ENCODE measurements around the gene ZNF84.

DNA sequence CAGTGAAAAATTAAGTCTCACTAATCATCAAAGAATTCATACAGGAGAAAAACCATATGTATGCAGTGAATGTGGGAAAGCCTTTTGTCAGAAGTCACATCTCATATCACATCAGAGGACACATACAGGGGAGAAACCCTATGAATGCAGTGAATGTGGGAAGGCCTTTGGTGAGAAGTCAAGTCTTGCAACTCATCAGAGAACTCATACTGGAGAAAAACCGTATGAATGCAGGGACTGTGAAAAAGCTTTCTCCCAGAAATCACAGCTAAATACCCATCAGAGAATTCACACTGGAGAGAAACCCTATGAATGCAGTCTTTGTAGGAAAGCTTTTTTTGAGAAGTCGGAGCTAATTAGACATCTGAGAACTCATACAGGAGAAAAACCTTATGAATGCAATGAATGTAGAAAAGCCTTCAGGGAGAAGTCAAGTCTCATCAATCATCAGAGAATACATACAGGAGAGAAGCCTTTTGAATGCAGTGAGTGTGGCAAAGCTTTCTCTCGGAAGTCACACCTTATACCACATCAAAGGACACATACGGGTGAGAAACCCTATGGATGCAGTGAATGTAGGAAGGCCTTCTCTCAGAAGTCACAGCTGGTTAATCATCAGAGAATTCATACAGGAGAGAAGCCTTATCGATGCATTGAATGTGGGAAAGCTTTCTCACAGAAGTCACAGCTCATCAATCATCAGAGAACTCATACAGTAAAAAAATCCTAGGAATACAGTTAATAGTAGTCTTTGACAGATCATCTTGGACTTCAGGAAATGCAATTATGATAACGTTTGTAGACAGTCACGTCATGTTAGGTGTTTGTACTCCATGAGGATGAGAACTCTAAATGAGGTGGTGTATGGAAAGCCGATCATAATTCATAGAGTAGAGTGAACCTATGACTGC, 21.1 kb downstream of the ZNF84 start:
- TF ChIP-seq, protein P1, sequence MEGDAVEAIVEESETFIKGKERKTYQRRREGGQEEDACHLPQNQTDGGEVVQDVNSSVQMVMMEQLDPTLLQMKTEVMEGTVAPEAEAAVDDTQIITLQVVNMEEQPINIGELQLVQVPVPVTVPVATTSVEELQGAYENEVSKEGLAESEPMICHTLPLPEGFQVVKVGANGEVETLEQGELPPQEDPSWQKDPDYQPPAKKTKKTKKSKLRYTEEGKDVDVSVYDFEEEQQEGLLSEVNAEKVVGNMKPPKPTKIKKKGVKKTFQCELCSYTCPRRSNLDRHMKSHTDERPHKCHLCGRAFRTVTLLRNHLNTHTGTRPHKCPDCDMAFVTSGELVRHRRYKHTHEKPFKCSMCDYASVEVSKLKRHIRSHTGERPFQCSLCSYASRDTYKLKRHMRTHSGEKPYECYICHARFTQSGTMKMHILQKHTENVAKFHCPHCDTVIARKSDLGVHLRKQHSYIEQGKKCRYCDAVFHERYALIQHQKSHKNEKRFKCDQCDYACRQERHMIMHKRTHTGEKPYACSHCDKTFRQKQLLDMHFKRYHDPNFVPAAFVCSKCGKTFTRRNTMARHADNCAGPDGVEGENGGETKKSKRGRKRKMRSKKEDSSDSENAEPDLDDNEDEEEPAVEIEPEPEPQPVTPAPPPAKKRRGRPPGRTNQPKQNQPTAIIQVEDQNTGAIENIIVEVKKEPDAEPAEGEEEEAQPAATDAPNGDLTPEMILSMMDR (conservative IDR thresholded peaks at IDR 0.05; ENCODE audit: low read depth in 2 of 2) = no peak
- TF ChIP-seq JUNB (IDR thresholded peaks at IDR 0.05; ENCODE audit: unreplicated experiment) (no peak), POLR2AphosphoS5 (IDR thresholded peaks at IDR 0.05; ENCODE audit: low read depth) (peak; percentile 26; the same call in 1 of the 2 replicates), EZH2phosphoT487 (IDR thresholded peaks at IDR 0.05; ENCODE audit: unreplicated experiment) (no peak), CREB1 (CRISPR knock-in tag; IDR thresholded peaks at IDR 0.05; ENCODE audit: low read depth) (no peak), EZH2 (IDR thresholded peaks at IDR 0.05; ENCODE audit: low read depth, unreplicated experiment) (no peak), ZNF331 (CRISPR knock-in tag; IDR thresholded peaks at IDR 0.05; ENCODE audit: low read depth) (no peak), NANOG (IDR thresholded peaks at IDR 0.05; ENCODE audit: borderline replicate concordance) (no peak)
- TF ChIP-seq, protein P2, sequence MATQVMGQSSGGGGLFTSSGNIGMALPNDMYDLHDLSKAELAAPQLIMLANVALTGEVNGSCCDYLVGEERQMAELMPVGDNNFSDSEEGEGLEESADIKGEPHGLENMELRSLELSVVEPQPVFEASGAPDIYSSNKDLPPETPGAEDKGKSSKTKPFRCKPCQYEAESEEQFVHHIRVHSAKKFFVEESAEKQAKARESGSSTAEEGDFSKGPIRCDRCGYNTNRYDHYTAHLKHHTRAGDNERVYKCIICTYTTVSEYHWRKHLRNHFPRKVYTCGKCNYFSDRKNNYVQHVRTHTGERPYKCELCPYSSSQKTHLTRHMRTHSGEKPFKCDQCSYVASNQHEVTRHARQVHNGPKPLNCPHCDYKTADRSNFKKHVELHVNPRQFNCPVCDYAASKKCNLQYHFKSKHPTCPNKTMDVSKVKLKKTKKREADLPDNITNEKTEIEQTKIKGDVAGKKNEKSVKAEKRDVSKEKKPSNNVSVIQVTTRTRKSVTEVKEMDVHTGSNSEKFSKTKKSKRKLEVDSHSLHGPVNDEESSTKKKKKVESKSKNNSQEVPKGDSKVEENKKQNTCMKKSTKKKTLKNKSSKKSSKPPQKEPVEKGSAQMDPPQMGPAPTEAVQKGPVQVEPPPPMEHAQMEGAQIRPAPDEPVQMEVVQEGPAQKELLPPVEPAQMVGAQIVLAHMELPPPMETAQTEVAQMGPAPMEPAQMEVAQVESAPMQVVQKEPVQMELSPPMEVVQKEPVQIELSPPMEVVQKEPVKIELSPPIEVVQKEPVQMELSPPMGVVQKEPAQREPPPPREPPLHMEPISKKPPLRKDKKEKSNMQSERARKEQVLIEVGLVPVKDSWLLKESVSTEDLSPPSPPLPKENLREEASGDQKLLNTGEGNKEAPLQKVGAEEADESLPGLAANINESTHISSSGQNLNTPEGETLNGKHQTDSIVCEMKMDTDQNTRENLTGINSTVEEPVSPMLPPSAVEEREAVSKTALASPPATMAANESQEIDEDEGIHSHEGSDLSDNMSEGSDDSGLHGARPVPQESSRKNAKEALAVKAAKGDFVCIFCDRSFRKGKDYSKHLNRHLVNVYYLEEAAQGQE (IDR thresholded peaks at IDR 0.05; ENCODE audit: unreplicated experiment) = no peak
- TF ChIP-seq, protein P3, sequence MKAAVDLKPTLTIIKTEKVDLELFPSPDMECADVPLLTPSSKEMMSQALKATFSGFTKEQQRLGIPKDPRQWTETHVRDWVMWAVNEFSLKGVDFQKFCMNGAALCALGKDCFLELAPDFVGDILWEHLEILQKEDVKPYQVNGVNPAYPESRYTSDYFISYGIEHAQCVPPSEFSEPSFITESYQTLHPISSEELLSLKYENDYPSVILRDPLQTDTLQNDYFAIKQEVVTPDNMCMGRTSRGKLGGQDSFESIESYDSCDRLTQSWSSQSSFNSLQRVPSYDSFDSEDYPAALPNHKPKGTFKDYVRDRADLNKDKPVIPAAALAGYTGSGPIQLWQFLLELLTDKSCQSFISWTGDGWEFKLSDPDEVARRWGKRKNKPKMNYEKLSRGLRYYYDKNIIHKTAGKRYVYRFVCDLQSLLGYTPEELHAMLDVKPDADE (IDR thresholded peaks at IDR 0.05) = no peak

All from GM23338 (cell line).